ENCODE data around the gene CCDC149. TPM values are rescaled to one million over a fixed set of nuclear protein-coding genes. Genes with fewer than 3 reads are reported as not detected.

CCDC149 gene
- total RNA-seq, 4 donors from 2014 or later = 2.8 to 10.0 (median 4.8) TPM

- ATAC-seq = no peak
- H3K4me1 ChIP-seq = peaks cover 10 to 16% of the 10 kb centered on the region in 2 donors
- TF ChIP-seq CTCF (IDR thresholded peaks at IDR 0.05 in 4 of 5, conservative IDR thresholded peaks at IDR 0.05 in 1 of 5) (no peak), POLR2A (IDR thresholded peaks at IDR 0.05) (no peak)
- intact Hi-C loops (cut with DNase I; ENCODE audit: low total_unique reads) = no loop called here
- H3K27me3 ChIP-seq = no peaks in the 10 kb centered on the region
- no peak for DNase-seq
- no peak overlapping the region for H3K27ac ChIP-seq
- in situ Hi-C loops (cut with MboI; ENCODE audit: low sequenced_read_pairs in 4 of 4) = no loop called here
- H3K4me3 ChIP-seq = no peak overlapping the region
- no peaks in the 10 kb centered on the region for H3K36me3 ChIP-seq
- H3K9me3 ChIP-seq = peaks cover 0 to 6% (median 0%) of the 10 kb centered on the region in 3 donors
Observed at GRCh38 chr4:24862073-24862751, 50.6 kb downstream of the CCDC149 start.

GRCh38 chr4:24858550-24858949, 54.3 kb downstream of the CCDC149 start:
- intact Hi-C loops (cut with DNase I; ENCODE audit: low total_unique reads) = no loop called here
- in situ Hi-C loops (cut with MboI; ENCODE audit: low sequenced_read_pairs in 4 of 4) = no loop called here
- Histone ChIP-seq H3K4me1 (peaks cover 10 to 16% of the 10 kb centered on the region in 2 donors), H3K4me3 (no peak overlapping the region), H3K36me3 (no peaks in the 10 kb centered on the region), H3K27ac (peak overlapping the region in 2 of 4 donors; percentile 32 to 37), H3K9me3 (no peaks in the 10 kb centered on the region), H3K27me3 (no peaks in the 10 kb centered on the region)
- no peak for TF ChIP-seq POLR2A (IDR thresholded peaks at IDR 0.05)
- no peak for DNase-seq
- ATAC-seq = no peak

- Histone ChIP-seq H3K36me3 (no peaks in the 10 kb centered on the region), H3K27me3 (no peaks in the 10 kb centered on the region), H3K4me1 (peaks cover 10 to 16% of the 10 kb centered on the region in 2 donors), H3K4me3 (no peak overlapping the region), H3K9me3 (no peaks in the 10 kb centered on the region), H3K27ac (peak overlapping the region in 2 of 4 donors; percentile 32 to 37)
- DNase-seq (no peak), ATAC-seq (peak; percentile 60 to 62)
- in situ Hi-C loops (cut with MboI; ENCODE audit: low sequenced_read_pairs in 4 of 4) = no loop called here
- no peak for TF ChIP-seq CTCF (IDR thresholded peaks at IDR 0.05 in 4 of 5, conservative IDR thresholded peaks at IDR 0.05 in 1 of 5)
- no peak for TF ChIP-seq POLR2A (IDR thresholded peaks at IDR 0.05)
- intact Hi-C loops (cut with DNase I; ENCODE audit: low total_unique reads) = no loop called here
Observed at GRCh38 chr4:24858026-24858425, 54.8 kb downstream of the CCDC149 start.

GRCh38 chr4:24856586-24856985, 56.3 kb downstream of the CCDC149 start:
- no peak for ATAC-seq
- Histone ChIP-seq H3K4me1 (peaks cover 10 to 20% of the 10 kb centered on the region in 2 donors), H3K27ac (no peak overlapping the region), H3K4me3 (no peak overlapping the region), H3K36me3 (no peaks in the 10 kb centered on the region), H3K9me3 (no peaks in the 10 kb centered on the region), H3K27me3 (no peaks in the 10 kb centered on the region)
- in situ Hi-C loops (cut with MboI; ENCODE audit: low sequenced_read_pairs in 4 of 4) = no loop called here
- no peak for DNase-seq
- TF ChIP-seq POLR2A (IDR thresholded peaks at IDR 0.05) (no peak), CTCF (IDR thresholded peaks at IDR 0.05 in 4 of 5, conservative IDR thresholded peaks at IDR 0.05 in 1 of 5) (no peak)
- intact Hi-C loops (cut with DNase I; ENCODE audit: low total_unique reads) = no loop called here

GRCh38 chr4:24855741-24856140, 57.1 kb downstream of the CCDC149 start:
- in situ Hi-C loops (cut with MboI; ENCODE audit: low sequenced_read_pairs in 4 of 4) = no loop called here
- H3K4me1 ChIP-seq = peaks cover 10 to 28% of the 10 kb centered on the region in 2 donors

More at GRCh38 chr4:24855741-24856140, 57.1 kb downstream of the CCDC149 start:
- H3K36me3 ChIP-seq = no peaks in the 10 kb centered on the region
- H3K27me3 ChIP-seq = no peaks in the 10 kb centered on the region
- no peak for DNase-seq
- ATAC-seq = no peak
- TF ChIP-seq POLR2A (IDR thresholded peaks at IDR 0.05) (no peak), CTCF (IDR thresholded peaks at IDR 0.05 in 4 of 5, conservative IDR thresholded peaks at IDR 0.05 in 1 of 5) (no peak)
- no peaks in the 10 kb centered on the region for H3K9me3 ChIP-seq
- H3K27ac ChIP-seq = no peak overlapping the region
- H3K4me3 ChIP-seq = no peak overlapping the region
- intact Hi-C loops (cut with DNase I; ENCODE audit: low total_unique reads) = no loop called here
